SK-N-MC (cell line): ENCODE data around the gene HOXC11.

ENCODE experiments used
- EZH2 ChIP-seq: fragments of 200-600 bp; sonication (generic); IDR thresholded peaks from one replicate; pipeline ENCODE4 v1.6.1; 2017; ENCODE audit warnings: antibody characterized with exemption
- POLR2AphosphoS5 ChIP-seq: IDR thresholded peaks from 2 replicates; pipeline ENCODE4 v1.6.1; 2012; ENCODE audit warnings: mild to moderate bottlenecking, low read depth, low read length, borderline replicate concordance

DNA sequence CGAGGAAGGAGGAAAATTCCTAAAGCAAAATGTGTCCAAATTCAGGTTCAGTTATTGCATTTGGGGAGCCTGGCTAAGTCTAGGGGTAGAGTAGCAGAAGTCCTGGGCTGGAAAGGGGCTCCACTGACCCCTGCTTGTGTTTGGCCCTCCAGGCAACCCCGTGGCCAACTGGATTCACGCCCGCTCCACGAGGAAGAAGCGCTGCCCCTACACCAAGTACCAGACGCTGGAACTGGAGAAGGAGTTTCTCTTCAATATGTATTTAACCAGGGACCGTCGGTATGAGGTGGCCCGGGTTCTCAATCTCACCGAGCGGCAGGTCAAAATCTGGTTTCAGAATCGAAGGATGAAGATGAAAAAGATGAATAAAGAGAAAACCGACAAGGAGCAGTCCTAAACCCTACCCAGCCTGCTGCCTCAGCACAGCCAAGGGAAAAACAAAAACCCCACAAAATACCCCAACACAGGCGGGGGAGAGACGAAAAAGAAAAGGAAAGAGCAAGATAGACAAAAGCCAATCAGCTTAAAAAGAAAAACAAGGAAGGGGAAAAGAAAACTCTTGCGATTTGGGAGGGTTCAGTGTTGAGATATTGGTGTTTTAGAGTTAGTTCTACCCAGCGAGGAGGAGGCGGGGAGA lies 29.5 kb downstream of the HOXC11 start:
- no peak for TF ChIP-seq EZH2
- no peak for TF ChIP-seq POLR2AphosphoS5
